NB4 (cell line): ENCODE measurements around the gene WNT7A.

Experiments
- MYC ChIP-seq: IDR thresholded peaks from 2 replicates; pipeline ENCODE4 v1.6.1; 2011; ENCODE audit warnings: low read depth, low read length
- POLR2A ChIP-seq: IDR thresholded peaks from 2 replicates; pipeline ENCODE4 v1.6.1; 2011; ENCODE audit warnings: mild to moderate bottlenecking; ENCODE audit not compliant: insufficient read length; ENCODE audit errors: extremely low read depth
- TF ChIP-seq, protein P1 (sequence below): IDR thresholded peaks from one replicate; pipeline ENCODE4 v1.5.1; 2012; ENCODE audit warnings: low read depth, low read length

DNA sequence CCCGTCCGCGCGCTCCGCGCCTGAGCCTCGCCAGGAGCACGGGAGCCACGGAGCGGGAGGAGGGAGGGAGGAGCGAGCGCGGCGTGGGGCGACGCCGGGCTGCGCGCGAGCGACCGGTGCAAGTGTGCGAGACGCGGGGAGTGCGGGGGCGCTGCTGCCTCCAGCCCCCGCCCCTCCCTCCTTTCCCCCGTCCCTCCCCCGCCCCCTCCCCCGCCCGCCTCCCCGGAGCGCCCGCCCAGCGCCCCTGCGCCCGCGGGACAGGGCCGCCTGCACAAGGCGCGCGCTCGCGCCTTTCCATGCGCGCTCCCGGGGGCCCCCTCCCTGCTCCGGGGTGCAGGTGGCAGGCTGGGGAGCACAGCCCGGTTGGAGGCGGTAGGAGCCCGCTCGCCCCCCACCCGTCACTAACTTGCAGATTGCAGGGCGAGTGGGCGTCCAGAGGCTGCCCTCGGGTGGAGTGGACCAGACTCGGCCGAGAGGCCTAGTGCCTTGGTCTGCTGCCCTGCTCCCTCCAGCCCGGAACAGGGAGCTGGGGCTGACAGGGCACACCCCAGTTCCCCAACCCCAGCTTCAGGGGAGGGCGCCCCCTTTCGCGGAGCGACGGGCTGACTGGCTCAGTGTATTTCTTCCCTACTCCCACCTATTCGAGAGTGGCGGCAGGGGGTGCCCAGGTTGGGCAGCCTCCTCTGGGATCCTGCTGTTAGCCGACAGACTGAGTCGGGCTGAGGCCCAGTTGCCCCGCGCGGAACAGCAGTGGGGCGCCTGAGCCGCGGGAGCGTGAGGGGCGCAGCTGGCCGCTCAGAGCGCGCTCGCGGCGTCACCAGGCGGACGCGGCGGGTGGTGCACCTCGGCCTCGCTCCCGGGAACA, at the start of gene WNT7A:
- TF ChIP-seq, protein P1, sequence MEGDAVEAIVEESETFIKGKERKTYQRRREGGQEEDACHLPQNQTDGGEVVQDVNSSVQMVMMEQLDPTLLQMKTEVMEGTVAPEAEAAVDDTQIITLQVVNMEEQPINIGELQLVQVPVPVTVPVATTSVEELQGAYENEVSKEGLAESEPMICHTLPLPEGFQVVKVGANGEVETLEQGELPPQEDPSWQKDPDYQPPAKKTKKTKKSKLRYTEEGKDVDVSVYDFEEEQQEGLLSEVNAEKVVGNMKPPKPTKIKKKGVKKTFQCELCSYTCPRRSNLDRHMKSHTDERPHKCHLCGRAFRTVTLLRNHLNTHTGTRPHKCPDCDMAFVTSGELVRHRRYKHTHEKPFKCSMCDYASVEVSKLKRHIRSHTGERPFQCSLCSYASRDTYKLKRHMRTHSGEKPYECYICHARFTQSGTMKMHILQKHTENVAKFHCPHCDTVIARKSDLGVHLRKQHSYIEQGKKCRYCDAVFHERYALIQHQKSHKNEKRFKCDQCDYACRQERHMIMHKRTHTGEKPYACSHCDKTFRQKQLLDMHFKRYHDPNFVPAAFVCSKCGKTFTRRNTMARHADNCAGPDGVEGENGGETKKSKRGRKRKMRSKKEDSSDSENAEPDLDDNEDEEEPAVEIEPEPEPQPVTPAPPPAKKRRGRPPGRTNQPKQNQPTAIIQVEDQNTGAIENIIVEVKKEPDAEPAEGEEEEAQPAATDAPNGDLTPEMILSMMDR = peak; percentile 9
- TF ChIP-seq POLR2A = no peak
- TF ChIP-seq MYC = no peak
